GM21576 (cell line): ENCODE results near the gene STEAP3.

Experiments
- ATAC-seq: cut with Tn5 transposase; IDR thresholded peaks from one replicate; pipeline ENCODE4 v1.9.1; 2021; ENCODE audit warnings: mild to moderate bottlenecking, moderate library complexity; ENCODE audit not compliant: unreplicated experiment

Gene STEAP3

DNA sequence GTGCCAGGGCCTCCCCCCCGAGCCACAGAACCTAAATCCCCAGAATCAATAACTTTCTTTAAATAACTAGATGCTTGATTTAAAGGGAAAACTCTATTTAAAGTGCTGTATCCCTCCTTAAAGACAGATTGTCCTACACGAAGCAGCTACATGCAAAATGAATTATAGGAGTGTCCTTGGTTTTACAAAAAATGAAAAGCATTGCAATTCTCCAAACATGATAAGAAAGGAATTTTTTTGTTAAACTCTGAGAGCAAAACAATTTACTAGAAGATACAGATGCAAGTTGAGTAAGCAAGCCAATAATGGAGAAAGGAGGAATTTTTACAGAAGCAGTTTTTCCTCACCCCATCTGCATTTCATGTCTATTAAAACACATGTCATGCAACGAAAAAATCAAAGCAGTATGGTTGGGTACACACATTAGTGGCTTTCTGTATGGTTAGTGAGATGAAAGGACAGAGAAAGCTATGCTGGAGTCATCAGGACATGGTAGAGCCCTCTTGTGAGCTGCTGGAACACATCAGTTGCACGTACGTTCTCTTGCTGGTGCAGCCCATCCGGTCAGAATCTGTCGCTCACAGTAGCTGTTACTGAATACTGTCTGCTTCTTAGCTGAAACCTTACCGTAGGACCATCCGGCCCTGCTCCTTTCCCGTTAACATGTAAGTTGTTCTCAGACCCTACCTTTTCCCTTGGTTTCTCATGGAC is 25.9 kb upstream of the STEAP3 start:
- no peak for ATAC-seq

DNA sequence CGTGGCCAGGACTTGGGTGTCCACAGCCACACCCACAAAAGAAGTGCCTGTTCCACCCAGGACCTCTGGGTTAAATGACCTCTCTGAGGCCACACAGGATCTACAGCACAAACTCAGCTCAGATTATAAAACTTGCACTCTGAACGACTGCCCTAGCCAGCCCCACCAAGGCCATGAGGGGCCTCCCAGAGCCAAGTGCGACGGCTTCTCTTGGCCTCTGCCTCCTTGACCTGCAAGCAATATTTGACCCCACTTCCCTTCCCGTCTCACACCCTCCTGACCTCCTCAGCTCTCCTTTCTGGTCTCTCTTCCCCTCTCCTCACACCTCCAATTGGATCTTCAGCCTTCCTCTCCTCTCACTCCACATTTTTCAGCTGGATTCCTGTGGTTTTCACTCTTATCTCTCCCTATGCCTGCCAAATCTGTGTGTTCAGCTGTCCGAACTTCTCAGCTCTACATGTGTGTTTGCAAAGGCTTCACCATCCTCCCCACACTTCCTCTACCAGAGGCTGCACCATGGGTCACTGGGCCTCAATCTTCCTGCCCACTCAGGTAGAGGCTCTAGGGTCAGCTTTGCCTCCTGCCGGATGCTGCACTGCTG is 25.3 kb upstream of the STEAP3 start:
- no peak for ATAC-seq

DNA sequence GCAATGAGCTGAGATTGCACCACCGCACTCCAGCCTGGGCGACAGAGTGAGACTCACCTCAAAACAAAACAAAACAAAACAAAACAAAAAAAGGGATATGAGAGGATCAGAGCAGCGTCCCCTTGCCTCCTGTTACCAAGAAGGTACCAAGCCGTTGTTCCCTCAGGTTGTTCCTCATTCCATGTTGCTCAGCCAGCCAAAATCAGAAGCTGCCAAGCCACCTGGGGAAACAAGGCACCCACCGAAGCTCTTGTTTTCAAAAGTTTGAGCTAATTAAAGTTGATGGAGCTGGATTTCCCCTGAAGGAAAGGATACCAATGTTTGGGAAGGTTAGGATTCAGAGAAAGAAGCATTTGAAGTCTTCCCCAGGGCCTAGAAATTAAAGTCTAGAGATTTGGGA is 21.8 kb upstream of the STEAP3 start:
- no peak for ATAC-seq

DNA sequence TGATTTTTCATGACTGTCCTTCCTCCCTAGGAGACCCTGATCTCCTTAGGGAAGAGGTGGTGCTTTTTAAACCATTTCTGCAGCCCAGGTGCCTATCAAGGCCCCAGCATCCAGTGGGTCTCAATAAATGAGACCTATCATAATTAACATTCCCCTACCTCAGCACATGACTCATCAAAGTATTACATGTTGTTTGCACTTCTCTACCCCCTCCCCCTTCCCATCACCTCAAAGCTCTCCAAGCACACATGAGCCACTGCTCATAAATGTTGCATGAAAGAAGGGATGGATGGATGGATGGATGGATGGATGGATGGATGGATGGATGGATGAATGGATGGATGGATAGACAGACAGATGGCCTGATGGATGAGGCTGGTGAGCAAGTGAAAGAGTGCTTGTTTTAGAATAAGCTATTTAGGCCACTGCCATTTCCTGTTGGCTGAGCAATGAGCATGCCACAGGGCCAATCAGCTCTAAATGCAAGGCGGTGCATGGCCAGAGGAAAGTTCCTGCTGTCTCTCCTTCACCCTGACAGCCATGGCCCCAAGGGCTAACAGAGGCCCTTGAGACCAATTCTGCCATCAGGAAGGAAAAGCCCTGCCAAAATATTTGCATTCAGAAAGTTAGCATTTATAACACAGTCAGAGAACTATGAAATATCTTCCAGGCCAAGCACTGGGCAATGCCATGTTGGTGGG is 20.9 kb upstream of the STEAP3 start:
- ATAC-seq = no peak

DNA sequence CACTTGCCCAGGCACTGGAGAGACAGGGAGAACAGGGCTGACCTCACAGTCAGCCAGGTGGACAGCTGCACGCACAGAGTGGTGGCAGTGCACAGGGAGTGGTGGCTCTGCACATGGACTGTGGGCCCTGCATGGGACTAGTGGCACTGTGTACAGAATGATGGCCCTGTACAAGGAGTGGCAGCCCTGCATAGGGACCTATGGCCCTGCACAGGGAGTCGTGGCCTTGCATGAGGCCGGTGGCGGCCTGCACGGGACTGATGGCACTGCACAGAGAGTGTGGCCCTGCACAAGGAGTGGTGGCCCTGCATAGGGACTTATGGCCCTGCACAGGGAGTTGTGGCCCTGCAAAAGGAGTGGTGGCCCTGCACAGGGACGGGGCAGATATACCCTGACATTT is 19.1 kb upstream of the STEAP3 start:
- ATAC-seq = no peak

DNA sequence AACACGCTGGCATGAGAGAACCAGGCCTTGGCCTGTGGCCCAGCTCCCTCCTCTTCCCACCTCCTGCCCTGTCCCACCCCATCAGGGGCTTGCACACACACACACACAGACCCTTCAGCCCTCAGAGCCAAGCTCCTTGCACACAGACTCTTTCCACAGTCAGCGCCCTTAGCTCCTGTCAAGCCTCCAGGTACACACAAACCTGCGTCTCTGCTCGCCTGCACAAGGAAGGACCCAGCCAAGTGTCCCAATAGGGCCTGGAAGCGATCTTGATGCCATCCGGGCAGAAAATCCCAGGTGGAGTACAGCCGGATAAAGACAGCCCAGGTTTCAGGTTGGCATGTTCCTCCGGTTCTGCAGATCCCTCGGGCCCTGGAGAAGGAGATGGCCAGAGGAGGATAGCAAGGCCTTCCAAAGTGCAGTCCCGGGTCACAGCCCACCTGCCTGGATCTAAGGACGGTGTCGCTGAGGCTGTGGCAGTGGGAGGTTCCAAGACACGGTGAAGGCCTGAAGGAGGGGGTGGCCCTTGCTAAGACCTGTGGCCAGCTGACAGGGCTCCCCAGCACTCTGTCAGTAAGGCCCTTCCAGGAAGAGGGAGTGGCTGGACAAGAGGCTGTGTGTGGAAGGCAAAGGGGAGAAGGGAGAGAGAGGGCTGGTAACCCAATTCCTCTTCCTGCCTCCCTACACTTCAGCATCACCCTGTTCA is 18.5 kb upstream of the STEAP3 start:
- ATAC-seq = no peak

DNA sequence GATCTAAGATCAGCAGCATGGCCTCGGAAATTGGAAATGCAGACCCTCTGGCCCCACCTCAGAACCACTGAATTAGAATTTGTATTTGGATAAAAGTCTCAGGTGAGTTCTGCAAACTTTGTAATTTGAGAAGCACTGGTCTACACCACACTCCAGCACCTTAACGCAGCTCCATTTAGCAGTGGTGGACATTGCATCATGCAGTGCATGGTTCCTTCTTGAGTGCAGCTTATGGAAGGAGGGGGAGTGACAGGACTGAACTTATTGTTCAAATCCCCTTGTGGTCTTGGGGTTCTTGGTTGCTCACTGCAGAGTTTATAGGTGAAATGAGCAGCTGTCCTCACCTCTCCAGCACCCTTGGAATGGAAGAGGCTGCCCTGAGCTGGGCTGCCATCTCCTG is 17.4 kb upstream of the STEAP3 start:
- ATAC-seq = no peak

DNA sequence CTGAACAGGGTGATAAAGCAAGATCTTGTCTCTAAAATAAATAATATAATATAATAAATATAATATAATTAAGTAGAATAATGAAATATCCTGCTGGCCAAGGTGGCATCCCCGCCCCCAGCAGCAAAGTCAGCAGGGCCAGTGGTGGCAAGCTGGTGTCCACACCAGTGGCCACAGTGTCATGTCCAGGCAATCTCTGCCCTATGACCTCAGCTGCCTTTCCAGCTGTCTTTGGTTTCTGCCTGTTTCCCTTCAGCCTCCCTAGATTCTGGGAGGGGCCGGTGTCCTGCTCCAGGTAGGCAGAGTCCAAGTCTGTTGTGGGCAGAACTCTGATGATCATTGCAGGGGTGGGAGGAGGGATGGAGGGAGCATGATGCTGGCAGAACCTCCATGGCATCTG is 16.2 kb upstream of the STEAP3 start:
- ATAC-seq = no peak

DNA sequence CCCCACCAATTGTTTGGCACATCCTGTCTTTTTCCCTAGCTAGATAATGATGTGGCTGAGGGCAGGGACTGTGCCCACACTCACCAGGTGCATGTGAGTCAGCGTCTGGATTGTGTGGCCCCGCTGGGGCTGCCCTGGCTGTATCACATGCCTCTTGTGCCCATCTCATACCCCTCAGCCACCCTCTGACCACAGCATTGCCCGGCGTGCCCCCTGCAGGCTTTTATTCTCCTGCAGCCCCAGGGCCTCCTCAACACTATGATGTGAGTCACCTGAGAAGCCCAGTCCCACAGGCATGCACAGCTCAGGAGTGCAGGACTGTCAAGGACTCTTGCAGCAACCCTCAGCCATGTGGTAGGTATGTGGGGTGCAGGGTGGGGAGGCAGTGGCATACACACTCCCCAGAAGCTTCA is 14.8 kb upstream of the STEAP3 start:
- ATAC-seq = no peak

DNA sequence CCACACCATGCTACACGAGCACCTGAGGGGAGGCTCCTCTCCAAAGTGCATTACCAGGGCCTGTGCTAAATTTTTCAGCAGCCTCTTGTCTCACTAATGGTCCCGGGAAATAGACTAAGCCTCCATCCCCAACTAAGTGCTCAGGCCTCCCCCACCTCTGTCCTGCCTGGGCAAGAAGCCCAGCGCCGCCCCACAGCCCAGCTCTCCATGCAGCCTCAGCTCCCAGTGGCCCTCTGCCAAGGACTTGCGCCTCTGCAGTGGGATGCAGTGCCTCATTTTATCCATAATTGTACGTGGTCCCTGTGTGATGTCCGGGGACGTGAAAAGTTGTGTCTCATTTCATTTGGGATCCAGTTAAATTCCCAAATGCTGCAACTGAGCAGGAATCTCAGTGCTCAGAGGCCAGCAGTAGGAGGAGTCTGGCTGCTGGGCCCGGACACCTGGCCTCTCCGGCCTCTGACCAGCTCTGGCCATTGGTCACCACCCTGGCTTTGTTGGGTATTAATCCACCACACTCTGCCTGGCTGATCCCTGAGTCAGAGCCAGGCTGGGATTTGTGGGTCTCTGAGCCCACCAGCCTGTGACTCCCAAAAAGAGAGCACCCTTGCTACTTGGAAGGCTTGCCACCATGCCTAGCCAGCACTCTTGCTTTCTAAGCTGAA is 11.4 kb upstream of the STEAP3 start:
- ATAC-seq = no peak

DNA sequence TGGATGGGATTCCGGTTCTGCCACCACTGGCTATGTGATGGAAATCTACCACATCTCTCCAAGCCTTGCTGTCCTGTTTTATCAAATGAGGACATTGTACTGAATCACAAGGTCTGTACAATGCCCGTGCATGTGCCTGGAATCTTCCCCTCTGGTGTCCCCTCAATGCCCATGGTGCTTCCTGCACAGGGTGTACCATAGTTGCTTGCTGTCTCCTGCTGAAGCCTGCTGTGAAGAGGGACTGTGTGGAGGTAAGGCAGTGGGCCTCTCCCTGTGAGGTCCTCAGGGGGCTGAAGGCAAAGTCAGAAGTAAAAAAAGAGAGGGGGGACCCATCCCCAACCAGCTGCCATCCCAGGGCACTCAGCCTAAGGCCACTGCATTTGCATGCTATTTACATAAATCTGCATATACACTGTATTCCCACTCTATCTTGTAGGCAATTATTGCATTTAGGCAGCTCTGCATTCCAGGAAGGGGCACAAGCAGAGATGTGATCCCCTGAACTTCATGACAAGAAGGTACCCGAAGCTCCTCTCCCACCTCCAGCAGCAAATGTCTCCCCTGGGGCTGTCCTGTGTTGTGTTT is 9.1 kb upstream of the STEAP3 start:
- ATAC-seq = no peak

DNA sequence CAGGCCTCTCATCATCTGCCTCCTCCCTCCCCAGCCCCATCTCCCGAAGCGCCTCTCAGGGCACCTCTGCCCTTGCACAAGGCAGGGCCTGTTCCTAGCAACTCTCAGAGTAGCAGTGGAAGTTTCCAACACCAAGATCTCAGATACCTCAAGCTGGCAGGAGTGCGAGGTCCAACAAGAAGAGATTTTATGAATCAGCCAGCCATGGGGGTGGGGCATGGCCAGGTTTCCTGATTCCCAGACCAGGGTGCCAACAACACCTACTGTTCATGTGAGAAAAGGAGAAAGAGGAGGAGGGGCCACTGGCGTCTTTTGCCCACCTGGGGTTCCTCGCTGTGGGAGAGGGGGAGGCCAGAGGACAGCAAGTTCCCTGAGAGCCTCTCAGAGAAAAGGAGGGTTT is 6.6 kb upstream of the STEAP3 start:
- no peak for ATAC-seq

DNA sequence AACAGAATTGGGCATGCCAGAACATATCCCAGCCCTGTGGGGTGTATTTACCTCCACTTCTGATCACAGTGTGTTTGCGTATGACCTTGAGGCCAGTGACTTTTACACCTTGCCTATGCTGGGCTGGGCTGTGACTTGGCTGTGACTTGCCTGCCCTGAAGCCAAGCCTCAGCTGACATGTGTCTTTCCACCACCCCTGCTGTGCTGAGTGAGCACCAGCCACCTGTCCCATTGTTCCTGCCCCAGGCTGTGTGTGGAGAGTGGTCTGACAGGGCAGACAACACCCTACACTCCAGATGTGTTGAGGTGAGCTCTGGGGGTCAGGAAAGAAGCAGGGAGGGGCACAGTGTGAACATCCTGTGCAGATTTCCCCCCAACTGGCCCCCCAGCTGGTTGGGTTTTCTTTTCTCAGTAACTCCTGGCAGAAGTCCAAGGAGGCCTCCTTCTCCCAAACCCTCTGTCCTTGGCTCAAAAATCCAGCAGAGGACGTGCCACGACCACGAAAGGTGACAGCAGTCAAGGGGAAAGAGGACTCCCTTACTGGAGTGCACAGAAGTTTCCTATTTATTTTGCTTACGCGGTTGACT is 5.1 kb upstream of the STEAP3 start:
- ATAC-seq = no peak

DNA sequence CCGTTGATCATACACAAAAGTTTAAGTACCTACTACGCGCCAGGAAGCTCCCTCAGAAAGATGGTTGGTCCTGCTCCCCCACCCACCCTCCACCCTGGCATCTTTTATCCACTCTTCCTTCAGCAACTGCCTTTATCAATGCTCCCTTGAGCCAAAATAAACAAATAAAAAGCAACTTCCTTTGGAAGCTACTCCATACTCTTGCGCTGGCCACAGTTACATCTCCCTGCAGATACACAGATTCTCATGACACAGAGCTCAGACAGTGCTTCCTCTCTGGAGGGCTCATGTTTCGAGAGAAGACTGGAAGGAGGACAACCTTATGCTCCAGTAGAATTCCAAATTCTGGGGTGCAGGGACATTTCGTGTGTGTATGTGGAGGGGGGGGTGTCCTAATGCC is 3.8 kb upstream of the STEAP3 start:
- no peak for ATAC-seq

DNA sequence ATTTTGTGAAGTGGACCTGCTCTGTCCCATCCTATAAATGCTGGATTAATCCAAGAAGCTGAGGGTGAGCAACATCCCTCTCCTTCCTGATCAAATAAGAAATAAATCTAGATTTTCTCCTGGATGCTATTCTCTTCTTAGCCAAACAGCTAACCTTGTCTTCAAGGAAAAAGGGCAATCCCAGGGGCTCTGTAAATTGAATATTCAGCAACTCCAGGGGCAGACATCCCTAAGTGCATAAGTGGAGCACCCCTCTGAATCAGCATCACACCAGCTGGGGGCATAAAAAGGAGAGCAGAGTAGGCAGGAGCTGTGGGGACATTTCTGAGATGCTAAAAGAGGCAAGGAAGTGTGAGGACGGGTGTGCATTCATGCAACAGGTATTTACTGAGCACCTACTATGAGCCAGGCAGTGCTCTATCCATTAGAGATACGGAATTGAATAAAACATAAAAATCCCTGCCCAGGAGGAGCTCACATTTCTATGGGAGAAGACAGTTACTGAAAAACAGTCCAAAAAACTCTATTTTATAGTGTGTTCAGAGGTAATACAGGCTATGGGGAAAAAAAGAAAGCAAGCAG is 2.8 kb upstream of the STEAP3 start:
- ATAC-seq = no peak

DNA sequence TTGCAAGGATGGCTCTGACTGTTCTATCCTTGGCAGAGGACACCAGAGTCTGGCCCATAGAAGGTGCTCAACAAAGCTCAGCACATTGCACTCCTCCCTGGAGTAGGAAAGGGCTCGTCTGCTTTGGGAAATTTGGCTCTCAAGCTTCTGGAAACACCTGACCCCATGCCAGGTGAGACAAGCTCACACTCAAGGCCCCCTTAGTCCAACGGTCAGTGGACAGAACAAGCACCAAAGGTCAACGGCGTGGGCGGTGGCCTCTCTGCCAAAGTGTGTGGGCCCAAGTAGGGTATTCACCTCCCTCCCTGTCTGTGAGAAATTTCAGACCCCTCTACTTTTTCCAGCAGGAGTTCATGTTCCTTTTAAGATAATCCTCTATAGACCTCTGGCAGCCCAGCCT is 2.0 kb upstream of the STEAP3 start:
- no peak for ATAC-seq

DNA sequence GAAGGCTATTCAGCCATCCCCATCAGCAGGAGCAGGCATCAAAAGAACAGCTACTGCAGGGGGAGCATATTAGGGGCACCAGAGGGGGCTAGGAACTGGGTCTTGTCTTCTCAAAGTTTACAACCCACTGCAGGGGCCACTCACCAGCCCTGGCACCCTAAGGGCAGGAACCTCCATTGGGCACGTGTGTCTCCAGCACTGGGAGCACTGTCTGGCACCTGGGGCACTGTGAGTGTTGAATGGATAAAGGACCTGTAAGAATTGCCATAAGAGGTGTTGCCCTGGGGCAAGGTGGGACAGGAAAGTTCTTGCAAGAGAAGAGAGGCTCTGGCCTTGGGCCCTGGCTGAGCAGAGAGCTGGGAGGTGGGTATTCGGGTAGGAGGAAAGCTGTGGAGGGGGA is 1.4 kb upstream of the STEAP3 start:
- no peak for ATAC-seq

DNA sequence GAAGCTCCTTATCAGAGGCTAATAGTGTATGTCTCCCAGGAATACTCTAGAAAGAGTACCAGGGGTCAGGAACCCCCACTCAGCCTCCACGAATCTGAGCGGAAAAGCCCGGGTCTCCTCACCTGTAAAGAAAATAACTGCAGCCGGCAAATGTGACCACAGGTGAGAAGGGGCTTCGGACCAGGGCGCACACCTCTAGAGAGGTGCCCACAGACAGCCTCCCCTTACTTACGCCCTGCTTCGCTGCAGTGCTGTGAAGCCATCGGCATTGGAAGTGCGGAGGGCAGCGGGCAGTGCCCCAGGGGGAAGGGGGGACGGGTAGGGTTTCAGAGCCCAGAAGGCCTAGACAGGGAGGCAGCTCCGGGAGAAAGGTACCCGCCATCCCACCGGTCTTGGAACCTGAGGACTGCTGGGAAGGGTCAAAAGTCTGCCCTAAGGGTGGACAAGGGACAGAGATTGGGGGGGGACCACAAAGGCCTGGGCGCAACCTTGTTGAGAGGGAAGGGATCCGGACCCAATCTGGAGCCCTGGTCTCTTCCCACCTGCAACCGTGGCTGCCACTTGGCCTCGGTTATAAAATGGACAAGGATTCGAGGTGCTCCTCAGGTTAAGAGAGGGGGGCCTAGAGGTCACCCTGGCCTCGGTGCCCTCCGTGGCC is 642 bp upstream of the STEAP3 start:
- ATAC-seq = no peak

DNA sequence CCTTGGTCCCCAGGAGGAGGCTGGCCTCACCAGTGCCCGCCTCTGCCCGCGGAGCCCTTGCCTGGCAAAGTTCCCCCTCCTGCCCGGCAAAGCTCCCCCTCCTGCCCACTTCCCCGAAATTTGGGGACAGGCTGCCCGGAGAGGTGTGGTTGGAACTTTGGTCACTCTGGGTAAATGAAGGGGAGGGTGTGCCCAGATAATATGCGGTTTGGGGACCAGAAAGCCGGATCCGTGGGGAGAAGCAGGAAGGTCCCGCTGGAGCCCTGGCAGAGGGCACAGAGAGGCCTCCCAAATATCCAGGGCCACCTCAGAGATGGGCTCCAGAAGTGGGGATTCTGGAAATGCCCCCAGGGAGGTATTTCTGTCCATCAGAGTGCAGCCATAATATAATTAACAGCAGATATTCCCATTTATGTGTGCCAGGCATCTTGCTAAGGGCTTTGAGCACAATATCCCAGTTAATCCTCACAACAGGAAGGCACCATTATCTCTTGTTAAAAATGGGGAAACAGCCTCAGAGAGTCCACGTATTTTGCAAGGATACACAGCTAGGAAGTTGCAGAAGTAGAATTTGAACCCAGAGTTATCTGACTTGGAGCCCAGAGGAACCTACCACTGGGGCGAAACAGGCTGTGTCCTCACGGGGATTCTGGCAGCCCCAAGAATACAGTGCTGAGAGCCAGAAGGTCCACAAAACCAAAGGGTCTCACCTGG is 914 bp downstream of the STEAP3 start:
- ATAC-seq = no peak
